Middle frontal gyrus (tissue), 1 donor: Measurements from ENCODE around the gene PRDX2.
"Not testable (repeated sequence)": the region's sequence is repeated elsewhere in the genome, so short reads cannot be mapped to it uniquely, and the experiment has no call there.

Experiments
- DNase-seq: peaks from one replicate; pipeline ENCODE4 v3.0.0-alpha.2; 2015; ENCODE audit warnings: low spot score; ENCODE audit errors: extremely low spot score

PRDX2 gene

GRCh38 chr19:12825254-12826131, 23.9 kb upstream of the PRDX2 start:
- no peak for DNase-seq

- no peak for DNase-seq
These were observed 20.2 kb upstream of the PRDX2 start for GRCh38 chr19:12821761-12822160.

- not testable (repeated sequence) for DNase-seq
These were observed 16.2 kb upstream of the PRDX2 start for GRCh38 chr19:12817810-12818209.

GRCh38 chr19:12817188-12817587, 15.6 kb upstream of the PRDX2 start:
- not testable (repeated sequence) for DNase-seq

- no peak for DNase-seq
These were observed 13.5 kb upstream of the PRDX2 start for GRCh38 chr19:12815088-12815487.

GRCh38 chr19:12806242-12807081, 4.9 kb upstream of the PRDX2 start, which contains the start of gene RNASEH2A:
RNASEH2A (plus strand) TSS chr19:12806584; CDS start chr19:12806674, 90 bp downstream.
- peak; percentile 89 for DNase-seq

- DNase-seq: no peak
These were observed 2.5 kb upstream of the PRDX2 start for GRCh38 chr19:12804051-12804450.

- no peak for DNase-seq
These were observed 887 bp upstream of the PRDX2 start for GRCh38 chr19:12802267-12803106.

GRCh38 chr19:12800923-12801465, 606 bp downstream of the PRDX2 start:
- DNase-seq: no peak

GRCh38 chr19:12800466-12800770, 1.2 kb downstream of the PRDX2 start:
- DNase-seq: no peak

- no peak for DNase-seq
These were observed 1.7 kb downstream of the PRDX2 start for GRCh38 chr19:12799742-12800465.

- DNase-seq: not testable (repeated sequence)
These were observed 4.0 kb downstream of the PRDX2 start for GRCh38 chr19:12797607-12798006.

GRCh38 chr19:12797141-12797587, 4.4 kb downstream of the PRDX2 start:
- DNase-seq: no peak

- no peak for DNase-seq
These were observed 5.2 kb downstream of the PRDX2 start for GRCh38 chr19:12796146-12797071.

GRCh38 chr19:12794971-12795381, 6.6 kb downstream of the PRDX2 start:
- DNase-seq: no peak

GRCh38 chr19:12794196-12794941, 7.2 kb downstream of the PRDX2 start:
- no peak for DNase-seq

- DNase-seq: peak; percentile 92
These were observed 8.1 kb downstream of the PRDX2 start for GRCh38 chr19:12793290-12794195.
